Activated CD4-positive, alpha-beta T cell treated with anti-CD3 and anti-CD28 coated beads, Interleukin-2, amount 50 U/mL, for 4 hours (primary cell): ENCODE data around the gene TBX21.

ENCODE experiments used
- DNase-seq, 2 experiments: peaks; one replicate each; pipeline ENCODE4 v3.0.0-alpha.2; 2020

The TBX21 gene

GRCh38 chr17:47774987-47775580 lies 42.0 kb downstream of the TBX21 start:
- DNase-seq, result no peak

DNA sequence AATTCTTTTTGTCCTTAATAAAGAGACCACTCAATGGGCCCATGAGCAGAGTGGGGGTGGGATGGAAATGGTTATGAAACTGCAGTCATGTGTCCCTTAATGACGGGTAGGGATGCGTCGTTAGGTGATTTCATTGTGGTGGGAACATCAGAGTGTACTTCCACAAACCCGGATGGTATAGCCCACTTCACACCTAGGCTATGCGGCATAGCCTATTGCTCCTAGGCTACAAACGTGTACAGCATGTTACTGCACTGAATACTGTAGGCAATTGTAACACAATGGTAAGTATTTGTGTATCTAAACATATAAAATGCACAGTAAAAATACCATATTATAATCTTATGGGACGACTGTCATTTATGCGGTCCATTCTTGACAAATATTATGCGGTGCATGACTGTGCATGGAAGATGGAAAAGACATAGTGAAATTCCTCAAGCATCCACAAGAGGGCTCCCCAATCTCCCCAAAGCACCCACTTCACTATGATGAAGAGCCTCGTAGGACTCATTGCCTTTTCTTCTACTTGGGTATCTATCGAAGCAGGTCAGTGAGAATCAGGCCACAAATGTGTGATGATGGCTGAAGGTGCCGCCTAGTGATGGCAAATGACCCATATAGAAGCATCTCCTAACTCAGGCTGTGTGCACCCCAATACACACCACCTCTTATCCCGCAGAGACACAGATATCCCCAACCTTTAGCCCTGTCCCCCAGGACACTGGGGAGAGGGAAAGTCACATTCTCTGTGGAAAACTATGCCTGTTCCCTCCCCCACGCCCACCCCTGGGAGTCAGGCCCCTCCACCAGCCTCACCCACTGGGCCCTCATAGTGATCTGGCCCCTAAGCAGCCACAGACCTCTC lies 43.5 kb downstream of the TBX21 start:
- peak in 1 of 2 experiments; percentile 27 for DNase-seq

DNA sequence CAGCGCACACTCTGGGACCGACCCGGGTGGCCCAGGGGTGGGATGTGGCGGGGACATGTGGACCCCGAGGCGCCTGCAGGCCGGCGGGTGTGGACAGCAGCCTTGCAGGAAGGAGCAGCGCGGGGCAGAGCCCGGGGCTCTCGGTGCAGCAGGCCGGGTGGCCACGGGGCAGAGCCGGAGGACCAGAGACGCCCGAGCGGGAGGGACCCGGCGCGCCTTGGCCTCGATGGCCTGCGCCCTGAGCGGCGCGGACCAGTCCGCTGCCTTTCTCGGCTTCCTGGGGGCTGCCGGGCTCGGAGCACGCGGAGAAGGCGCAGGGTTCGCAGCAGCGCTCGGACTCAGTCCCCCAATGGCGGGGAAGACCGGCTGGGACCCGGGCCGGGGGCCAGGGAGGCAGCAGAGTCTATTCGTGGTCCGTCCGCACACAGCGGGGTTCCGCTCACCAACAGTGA lies 45.2 kb downstream of the TBX21 start:
- DNase-seq, result no peak

DNA sequence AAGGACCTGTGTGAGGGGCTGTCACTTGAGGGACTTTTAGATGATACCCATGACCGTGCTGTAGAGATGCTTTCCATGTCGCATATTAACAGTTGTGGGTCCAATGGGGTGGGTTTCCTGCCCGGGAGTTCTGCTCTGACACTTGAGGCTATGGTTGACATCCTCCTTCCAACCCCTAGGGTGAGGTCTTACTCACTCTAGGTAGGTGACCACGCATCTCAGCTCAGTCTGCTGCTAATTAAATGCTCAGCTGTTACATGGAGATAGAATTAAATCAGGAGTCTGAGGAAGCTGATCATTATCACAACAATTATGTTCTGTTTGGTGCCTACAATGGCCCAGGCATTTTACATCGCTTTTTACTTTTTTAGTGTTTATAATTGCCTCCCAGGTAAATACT lies 48.4 kb downstream of the TBX21 start:
- DNase-seq, result no peak

- DNase-seq, result no peak
Observed at GRCh38 chr17:47785538-47786123, 52.6 kb downstream of the TBX21 start.

DNA sequence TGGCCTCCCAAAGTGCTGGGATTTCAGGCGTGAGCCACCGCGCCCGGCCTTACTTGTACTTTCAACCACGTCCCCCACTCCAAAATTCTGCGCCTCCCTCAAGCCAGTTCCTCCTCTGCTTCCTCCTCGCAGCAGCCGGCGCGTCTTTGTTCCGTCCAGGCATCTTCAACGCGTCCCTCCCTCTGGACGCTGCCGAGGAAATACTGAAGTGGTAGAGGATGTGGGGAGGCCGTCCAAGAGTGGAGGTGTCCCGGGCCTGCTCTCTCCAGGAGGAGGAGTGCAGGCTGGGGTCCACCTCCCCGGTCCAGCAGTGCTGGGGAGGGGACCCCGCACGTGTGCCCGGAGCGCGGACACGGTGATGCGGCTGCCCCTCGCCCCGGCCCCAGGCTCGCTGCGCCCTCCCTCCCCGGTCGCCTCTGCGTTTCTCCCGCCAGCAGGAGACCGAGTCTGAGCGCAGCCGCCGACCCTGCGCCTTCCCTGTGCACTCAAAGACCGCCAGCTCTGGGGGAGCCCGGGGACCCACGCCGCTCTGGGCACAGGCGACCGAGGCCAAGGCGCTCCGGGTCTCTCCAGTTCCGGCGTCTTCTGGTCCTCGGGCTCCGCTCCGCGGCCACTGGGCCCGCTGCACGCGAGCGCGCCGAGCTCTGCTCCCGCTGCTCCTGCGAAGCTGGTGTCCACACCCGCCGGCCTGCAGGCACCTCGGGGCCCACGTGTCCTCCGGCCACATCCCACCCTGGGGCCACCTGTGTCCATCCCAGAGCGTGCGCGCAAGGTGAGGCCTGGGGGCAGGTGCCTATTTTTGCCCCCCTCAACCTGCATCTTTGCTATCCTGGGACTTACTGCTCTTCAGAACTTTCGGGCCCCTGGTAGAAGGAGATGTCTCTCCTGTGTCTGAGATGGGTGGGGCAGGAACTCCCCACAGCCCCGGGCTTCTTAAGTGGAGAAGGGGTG lies 56.9 kb downstream of the TBX21 start:
- DNase-seq, result peak; percentile 27 to 31

- no peak for DNase-seq
Observed at GRCh38 chr17:47791025-47791424, 58.0 kb downstream of the TBX21 start.

DNA sequence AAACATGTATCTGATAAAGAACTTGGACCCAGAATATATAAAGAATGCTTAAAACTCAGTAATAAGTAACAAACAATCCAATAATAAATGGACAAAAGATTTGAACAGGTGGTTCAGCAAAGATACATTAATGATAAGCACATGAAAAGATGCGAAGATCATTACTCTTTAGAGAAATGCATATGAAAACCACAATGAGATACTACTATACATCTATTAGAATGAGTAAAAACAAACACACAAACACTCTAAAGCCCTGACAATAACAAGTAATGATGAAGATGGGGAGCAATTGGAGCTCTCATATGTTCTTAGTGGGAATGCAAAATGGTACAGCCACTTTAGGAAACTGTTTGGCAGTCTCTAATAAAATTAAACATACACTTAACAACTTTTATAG lies 59.4 kb downstream of the TBX21 start:
- no peak for DNase-seq

- DNase-seq, result no peak
Observed at GRCh38 chr17:47792979-47793378, 59.9 kb downstream of the TBX21 start.
